HepG2 (cell line): ENCODE results near the gene CAMKMT. TPM values are rescaled to one million over a fixed set of nuclear protein-coding genes. Genes with fewer than 3 reads are reported as not detected.
A peak's percentile ranks its signal among the peaks of the same experiment; 100 is the strongest.

Experiments used
- ATAC-seq: fragments of 200-7000 bp; cut with Tn5 transposase; 3 replicates; pipeline ENCODE4 v1.9.1; 2020; ENCODE audit warnings: mild to moderate bottlenecking, moderate library complexity
- BruUV-seq: library from RNA; stranded (reverse); fragments of 400-500 nt; replicated peaks from 2 replicates; lab custom pipeline; 2021; lab: Mats Ljungman, UMichigan
- CTCF ChIA-PET: fragments of 300-600 bp; formaldehyde crosslinking; extraction: SDS; loops from one replicate; lab custom pipeline; 2021; ENCODE audit warnings: low total read pairs, inconsistent platforms, low intra/inter-chr PET ratio; lab: Yijun Ruan, JAX
- POLR2A ChIA-PET: fragments of 350-600 bp; sonication (Branson Sonifier 250); formaldehyde crosslinking; loops from one replicate; lab custom pipeline; 2020; ENCODE audit warnings: antibody characterized with exemption, inconsistent platforms; lab: Yijun Ruan, JAX
- DNase-seq: peaks from one replicate; pipeline ENCODE4 v3.0.0-alpha.2; 2015; ENCODE audit warnings: low spot score
- FAIRE-seq: peaks from 3 replicates; lab custom pipeline; 2011; peaks lifted over from hg19 to GRCh38; lab: Jason Lieb, UNC
- H2AFZ ChIP-seq: one replicate; pipeline ENCODE4 v1.6.1; 2011; ENCODE audit warnings: low read length, inconsistent platforms
- H3K27ac ChIP-seq: fragments of 300-600 bp; 3 replicates; pipeline ENCODE4 v1.8.0; 2011; ENCODE audit warnings: mixed run types, mild to moderate bottlenecking, mixed read lengths, low read length, inconsistent platforms; ENCODE audit not compliant: insufficient read depth; ENCODE audit errors: extremely low read length
- H3K27me3 ChIP-seq, 2 experiments: fragments of 200-600 bp in 1 of 2; 2 replicates in 1 of 2; 3 replicates in 1 of 2; pipeline versions ENCODE4 v1.6.0 to v1.8.0; 2011; ENCODE audit warnings: low read length in 2 of 2, mild to moderate bottlenecking in 2 of 2, moderate library complexity in 2 of 2, inconsistent platforms in 1 of 2; ENCODE audit not compliant: insufficient read depth in 2 of 2, control insufficient read depth in 1 of 2
- H3K36me3 ChIP-seq, 2 experiments: fragments of 200-600 bp in 1 of 2; replicated peaks in 1 of 2; 2 replicates in 1 of 2; 3 replicates in 1 of 2; pipeline versions ENCODE4 v1.5.1 to v1.8.0; 2011; ENCODE audit warnings: low read length in 2 of 2, inconsistent platforms in 1 of 2; ENCODE audit not compliant: insufficient read depth in 2 of 2, control insufficient read depth in 1 of 2
- H3K4me1 ChIP-seq: 2 replicates; pipeline ENCODE4 v1.5.1; 2012; ENCODE audit warnings: low read length, inconsistent platforms; ENCODE audit not compliant: insufficient read depth
- H3K4me2 ChIP-seq: 2 replicates; pipeline ENCODE4 v1.6.0; 2011; ENCODE audit warnings: low read depth, low read length, inconsistent platforms
- H3K4me3 ChIP-seq, 3 experiments: fragments of 200-600 bp in 1 of 3; sonication (generic), shearing (Covaris generic) in 1 of 3; replicated peaks in 1 of 3; 2 replicates each; pipeline ENCODE4 v1.5.1; 2011 to 2016; ENCODE audit warnings: low read length in 3 of 3, inconsistent platforms in 2 of 3, low read depth in 2 of 3, mild to moderate bottlenecking in 2 of 3, control low read depth in 1 of 3, mixed read lengths in 1 of 3; ENCODE audit not compliant: insufficient read depth in 1 of 3
- H3K79me2 ChIP-seq: one replicate; pipeline ENCODE4 v1.6.1; 2011; ENCODE audit warnings: low read length, inconsistent platforms; ENCODE audit not compliant: insufficient read depth
- H3K9ac ChIP-seq: 2 replicates; pipeline ENCODE4 v1.6.0; 2011; ENCODE audit warnings: mild to moderate bottlenecking, low read depth, low read length, inconsistent platforms; ENCODE audit not compliant: insufficient read depth
- H3K9me3 ChIP-seq: 2 replicates; pipeline ENCODE4 v1.5.1; 2012; ENCODE audit warnings: mild to moderate bottlenecking, low read length
- H4K20me1 ChIP-seq: 2 replicates; pipeline ENCODE4 v1.6.0; 2011; ENCODE audit warnings: inconsistent platforms, mild to moderate bottlenecking, low read length, moderate library complexity; ENCODE audit not compliant: insufficient read depth
- CENPT ChIP-seq: sonication (generic); formaldehyde crosslinking; IDR thresholded peaks from 2 replicates; pipeline ENCODE4 v1.8.0; 2022; ENCODE audit warnings: low read depth, mild to moderate bottlenecking, moderate library complexity, missing genetic modification reagents
- DNMT3B ChIP-seq: conservative IDR thresholded peaks from 2 replicates; pipeline ENCODE4 v1.6.1; 2016; ENCODE audit warnings: missing biosample characterization, control low read depth
- HINFP ChIP-seq: sonication (generic); formaldehyde crosslinking; IDR thresholded peaks from 2 replicates; pipeline ENCODE4 v1.4.0; 2020; ENCODE audit warnings: low read depth, mild to moderate bottlenecking, missing genetic modification reagents
- HOXA3 ChIP-seq: sonication (generic); formaldehyde crosslinking; IDR thresholded peaks from 2 replicates; pipeline ENCODE4 v1.5.0; 2020; ENCODE audit warnings: missing genetic modification reagents
- KLF13 ChIP-seq: sonication (generic); formaldehyde crosslinking; IDR thresholded peaks from 2 replicates; pipeline ENCODE4 v1.4.0; 2020; ENCODE audit warnings: mild to moderate bottlenecking, missing genetic modification reagents
- MIER3 ChIP-seq: IDR thresholded peaks from 2 replicates; pipeline ENCODE4 v1.6.1; 2016; ENCODE audit warnings: missing compliant biosample characterization, borderline replicate concordance
- STAT5B ChIP-seq: sonication (generic); formaldehyde crosslinking; IDR thresholded peaks from 2 replicates; pipeline ENCODE4 v1.4.0; 2020; ENCODE audit warnings: missing genetic modification reagents
- TAF15 ChIP-seq: fragments of 200-400 bp; formaldehyde crosslinking; IDR thresholded peaks from one replicate; pipeline ENCODE4 v1.6.1; 2018; ENCODE audit warnings: mild to moderate bottlenecking, low read depth, low read length; ENCODE audit not compliant: poor library complexity, severe bottlenecking
- ZNF101 ChIP-seq: sonication (generic); formaldehyde crosslinking; IDR thresholded peaks from 2 replicates; pipeline ENCODE4 v1.4.0; 2020; ENCODE audit warnings: mild to moderate bottlenecking, low read depth, missing genetic modification reagents, borderline replicate concordance
- ZNF224 ChIP-seq: sonication (generic); formaldehyde crosslinking; IDR thresholded peaks from 2 replicates; pipeline ENCODE4 v1.5.0; 2020; ENCODE audit warnings: mild to moderate bottlenecking, missing genetic modification reagents
- ZNF326 ChIP-seq: sonication (generic); formaldehyde crosslinking; IDR thresholded peaks from 2 replicates; pipeline ENCODE4 v1.4.0; 2020; ENCODE audit warnings: missing genetic modification reagents, borderline replicate concordance
- ZNF460 ChIP-seq: sonication (generic); formaldehyde crosslinking; IDR thresholded peaks from 2 replicates; pipeline ENCODE4 v1.5.1; 2020; ENCODE audit warnings: missing genetic modification reagents, mild to moderate bottlenecking, borderline replicate concordance
- whole genome bisulfite sequencing: methylation state at CpG from one replicate; pipeline ENCODE4 v1.1.6; 2017; ENCODE audit warnings: low lambda C conversion rate; 5-methylcytosine and 5-hydroxymethylcytosine counted together
- in situ Hi-C: cut with HindIII; loops from 2 replicates; pipeline ENCODE4 v1.10.0; 2017; ENCODE audit warnings: low pct_unique_long_range_greater_than_20kb; ENCODE audit not compliant: extremely low pct_ligation_motif_present
- intact Hi-C: fragments of 100-400 bp; cut with micrococcal nuclease; formaldehyde crosslinking; loops from one replicate; pipeline ENCODE4 v1.10.0; 2022; ENCODE audit not compliant: unreplicated experiment
- polyA plus RNA-seq, 8 experiments: library from polyadenylated mRNA; depleted of rRNA in 3 of 8; stranded (reverse) in 7 of 8; unstranded in 1 of 8; fragments of >200 nt; fragmentation: Illumina TruSeq in 4 of 8; extraction: Trizol in 4 of 8; gene quantifications; 2 replicates each; pipeline versions ENCODE4 v1.2.1 to v1.2.3, GENCODE V29; 2011 to 2016; ENCODE audit warnings: low read depth in 4 of 8, missing spikeins in 1 of 8, mixed read lengths in 1 of 8; ENCODE audit not compliant: insufficient read depth in 1 of 8
- total RNA-seq, 5 experiments: library from RNA; depleted of rRNA; stranded (reverse); fragments of >200 nt; fragmentation: Illumina TruSeq; extraction: Trizol; gene quantifications; 2 replicates each; pipeline ENCODE4 v1.2.3, GENCODE V29; 2016; ENCODE audit warnings: low read depth in 1 of 5
- TF ChIP-seq, protein P1 (sequence below): sonication (generic); formaldehyde crosslinking; IDR thresholded peaks from 2 replicates; pipeline ENCODE4 v1.5.0; 2020; ENCODE audit warnings: missing genetic modification reagents, mild to moderate bottlenecking, borderline replicate concordance

Gene CAMKMT
- total and polyA plus RNA-seq, 2 of the 13 experiments (the other 11 are each of a cell fraction or from before 2014, with no cell fraction given): 6.9 to 20.8 TPM

- FAIRE-seq: peak; percentile 30
- in situ Hi-C loops (no loop called here), intact Hi-C loops (no loop called here)
- 100% methylated on average over 1 of the region's 1 CpG for WGBS
- H3K9me3 ChIP-seq: no peaks in the 10 kb centered on the region
- DNase-seq: no peak
- CTCF ChIA-PET: no interaction called here
- no peak overlapping the region for H3K4me3 ChIP-seq
- H3K79me2 ChIP-seq: no peaks in the 10 kb centered on the region
- H3K27me3 ChIP-seq: no peaks in the 10 kb centered on the region
- no peak for TF ChIP-seq ZNF224 (CRISPR knock-in tag)
- TF ChIP-seq STAT5B (CRISPR knock-in tag): no peak
- TF ChIP-seq CENPT: no peak
- no peak for TF ChIP-seq ZNF326 (CRISPR knock-in tag)
- TF ChIP-seq MIER3: no peak
- TF ChIP-seq HINFP: no peak
- no peak for TF ChIP-seq ZNF460 (CRISPR knock-in tag)
- TF ChIP-seq HOXA3 (CRISPR knock-in tag): no peak
- TF ChIP-seq TAF15: no peak
- TF ChIP-seq ZNF101: no peak
- TF ChIP-seq, protein P1, sequence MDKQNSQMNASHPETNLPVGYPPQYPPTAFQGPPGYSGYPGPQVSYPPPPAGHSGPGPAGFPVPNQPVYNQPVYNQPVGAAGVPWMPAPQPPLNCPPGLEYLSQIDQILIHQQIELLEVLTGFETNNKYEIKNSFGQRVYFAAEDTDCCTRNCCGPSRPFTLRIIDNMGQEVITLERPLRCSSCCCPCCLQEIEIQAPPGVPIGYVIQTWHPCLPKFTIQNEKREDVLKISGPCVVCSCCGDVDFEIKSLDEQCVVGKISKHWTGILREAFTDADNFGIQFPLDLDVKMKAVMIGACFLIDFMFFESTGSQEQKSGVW (CRISPR knock-in tag): no peak
- TF ChIP-seq DNMT3B (CRISPR knock-in tag): no peak
- no peak for TF ChIP-seq KLF13 (CRISPR knock-in tag)
- no peak overlapping the region for H2AFZ ChIP-seq
- POLR2A ChIA-PET: no interaction called here
- no peak for ATAC-seq
- no peak overlapping the region for H3K27ac ChIP-seq
- 0 out of 2 replicates have a peak, but pooled peaks cover 7% of the 10 kb centered on the region for H3K4me1 ChIP-seq
- no TSS peak for BruUV-seq
- no peaks in the 10 kb centered on the region for H3K36me3 ChIP-seq
- no peak overlapping the region for H3K4me2 ChIP-seq
- no peak overlapping the region for H3K9ac ChIP-seq
- H4K20me1 ChIP-seq: no peaks in the 10 kb centered on the region
These were observed 197.4 kb downstream of the CAMKMT start for GRCh38 chr2:44559108-44559507.
